Activated T-helper 1 cell treated with anti-CD3 and anti-CD28 coated beads, Interleukin-2, amount 50 U/mL, for 16 hours (primary cell): Measurements from ENCODE around the gene HSD17B8.

Source experiments
- DNase-seq, 2 donors: peaks; one replicate each; pipeline ENCODE4 v3.0.0-alpha.2; 2020; ENCODE audit warnings: low read depth in 1 of 2, low spot score in 1 of 2

The HSD17B8 gene

DNA sequence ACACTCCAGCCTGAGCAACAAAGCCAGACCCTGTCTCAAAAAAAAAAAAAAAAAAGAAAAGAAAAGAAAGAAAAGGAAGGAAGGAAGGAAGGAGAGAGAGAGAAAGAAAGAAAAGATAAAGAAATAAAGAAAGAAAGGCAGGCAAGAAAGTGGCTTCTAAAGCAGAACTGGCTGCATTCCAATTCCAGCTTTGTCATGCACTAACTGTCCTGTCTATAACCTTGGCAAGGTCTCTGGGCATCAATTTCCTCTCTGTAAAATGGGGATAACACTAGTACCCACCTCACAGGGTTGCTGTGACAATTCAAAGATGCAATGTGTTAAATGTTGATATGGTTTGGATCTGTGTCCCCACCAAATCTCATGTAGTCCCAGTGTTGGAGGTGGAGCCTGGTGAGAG is 31.9 kb downstream of the HSD17B8 start:
- DNase-seq, result no peak

DNA sequence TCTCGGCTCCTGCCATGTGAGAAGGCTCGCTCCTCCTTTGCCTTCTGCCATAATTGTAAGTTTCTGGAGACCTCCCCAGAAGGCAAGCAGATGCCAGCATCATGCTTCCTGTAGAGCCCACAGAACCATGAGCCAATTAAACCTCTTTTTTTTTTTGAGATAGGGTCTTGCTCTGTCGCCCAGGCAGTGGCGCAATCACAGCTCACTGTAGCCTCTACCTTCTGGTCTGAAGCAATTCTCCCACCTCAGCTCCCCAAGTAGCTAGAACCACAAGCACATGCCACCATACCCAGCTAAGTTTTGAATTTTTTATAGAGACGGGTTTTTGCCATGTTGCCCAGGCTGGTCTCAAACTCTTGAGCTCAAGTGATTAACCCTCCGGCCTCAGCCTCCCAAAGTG is 32.4 kb downstream of the HSD17B8 start:
- no peak for DNase-seq

- DNase-seq, result no peak
These were observed 33.3 kb downstream of the HSD17B8 start for GRCh38 chr6:33237741-33238140.

GRCh38 chr6:33241968-33242367 is 37.5 kb downstream of the HSD17B8 start:
- DNase-seq, result no peak

GRCh38 chr6:33243476-33243875 is 39.0 kb downstream of the HSD17B8 start:
- no peak for DNase-seq

- peak; percentile 80 to 86 for DNase-seq
These were observed 43.7 kb downstream of the HSD17B8 start for GRCh38 chr6:33247977-33248642.

DNA sequence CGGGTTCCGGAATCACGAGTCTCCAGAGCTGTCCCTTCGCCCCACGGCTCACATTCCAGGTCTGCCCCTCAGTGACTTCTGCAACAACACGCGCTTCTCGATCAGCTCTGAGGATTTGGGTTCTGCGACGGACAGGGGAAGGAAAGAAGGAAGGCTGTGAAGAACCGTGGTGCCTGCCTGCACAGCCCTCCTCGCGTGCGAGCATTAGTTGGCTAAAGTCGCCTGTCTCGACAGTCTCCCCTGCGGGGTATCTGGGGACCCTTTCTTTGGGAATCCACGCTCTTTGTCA is 44.1 kb downstream of the HSD17B8 start:
- no peak for DNase-seq

GRCh38 chr6:33248932-33249731 is 44.7 kb downstream of the HSD17B8 start:
- DNase-seq, result peak; percentile 88 to 89

- no peak for DNase-seq
These were observed 45.5 kb downstream of the HSD17B8 start for GRCh38 chr6:33249732-33250630.

DNA sequence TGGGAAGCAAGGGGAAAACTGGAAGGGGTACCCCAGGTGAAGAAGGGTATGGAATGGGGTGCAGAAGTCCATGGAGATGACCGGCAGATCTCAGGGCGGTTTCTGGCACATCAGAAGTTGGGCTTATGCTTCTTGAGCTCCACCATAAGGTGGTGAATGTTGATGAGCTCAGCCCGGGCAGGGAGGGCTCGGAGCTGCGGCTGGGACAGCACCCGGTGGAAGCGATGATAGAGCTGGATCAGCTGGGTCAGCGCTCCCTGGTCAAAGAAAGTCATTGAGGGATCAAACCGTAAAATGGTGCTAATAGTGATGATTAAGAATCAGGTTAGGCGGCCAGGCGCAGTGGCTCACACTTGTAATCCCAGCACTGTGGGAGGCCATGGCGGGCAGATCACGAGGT is 46.3 kb downstream of the HSD17B8 start:
- DNase-seq, result no peak

DNA sequence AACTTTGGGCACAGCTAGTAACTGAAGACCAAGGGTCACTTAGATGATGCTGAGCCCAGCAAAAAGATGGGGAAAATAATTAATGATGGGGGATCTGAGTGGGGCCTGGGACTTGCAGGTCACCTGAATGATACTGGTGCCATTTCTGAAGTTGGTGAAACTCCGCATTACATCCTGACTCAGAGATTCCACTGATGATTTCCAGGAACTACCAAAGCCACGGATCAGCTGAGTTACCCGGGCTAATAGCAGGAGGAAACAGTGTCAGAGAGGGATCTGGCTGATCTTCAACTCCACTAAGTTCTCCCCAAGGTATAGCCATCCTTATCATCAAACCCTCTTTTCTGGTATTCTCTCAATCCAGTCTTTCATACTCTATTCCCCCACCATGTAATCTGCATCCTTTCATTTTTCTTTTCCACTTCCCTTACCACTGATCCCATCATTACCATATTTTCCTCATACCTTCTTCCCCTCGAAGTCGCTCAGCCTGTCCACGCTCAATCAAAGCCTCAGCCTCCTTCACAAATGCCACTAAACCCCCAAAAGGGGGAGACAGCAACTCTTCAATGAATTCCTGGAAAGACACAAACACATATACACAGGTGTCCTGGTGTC is 47.0 kb downstream of the HSD17B8 start:
- no peak for DNase-seq

- DNase-seq, result no peak
These were observed 48.3 kb downstream of the HSD17B8 start for GRCh38 chr6:33252759-33253158.

DNA sequence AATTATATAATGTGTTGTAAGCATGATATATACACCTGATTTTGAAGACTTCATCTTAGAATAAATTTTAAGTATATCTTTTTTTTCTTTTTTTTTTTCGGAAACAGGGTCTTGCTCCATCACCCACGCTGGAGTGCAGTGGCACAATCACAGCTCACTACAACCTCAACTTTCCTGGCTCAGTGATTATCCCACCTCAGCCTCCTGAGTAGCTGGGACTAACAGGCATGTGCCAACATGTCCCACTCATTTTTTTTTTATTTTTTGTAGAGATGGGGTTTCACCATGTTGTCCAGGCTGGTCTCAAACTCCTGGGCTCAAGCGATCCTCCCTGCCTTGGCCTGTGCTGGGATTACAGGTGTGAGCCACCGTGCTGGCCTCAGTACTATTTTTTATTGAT is 50.1 kb downstream of the HSD17B8 start:
- no peak for DNase-seq
